Neural progenitor cell (in vitro differentiated cells): Measurements from ENCODE around the gene SRGAP3. TPM values are rescaled to one million over a fixed set of nuclear protein-coding genes. Genes with fewer than 3 reads are reported as not detected.

ENCODE experiments used
- DNase-seq: peaks from one replicate; pipeline ENCODE4 v3.0.0-alpha.2; 2016; ENCODE audit warnings: low spot score
- H2AFZ ChIP-seq: fragments of 200-600 bp; sonication (generic); replicated peaks from 2 replicates; pipeline ENCODE4 v1.6.1; 2016; ENCODE audit warnings: antibody characterized with exemption
- H3F3A ChIP-seq: fragments of 200-600 bp; sonication (generic); 2 replicates; pipeline ENCODE4 v1.6.1; 2016; ENCODE audit warnings: antibody characterized with exemption, low read depth
- H3K27ac ChIP-seq: fragments of 200-600 bp; sonication (generic); 2 replicates; pipeline ENCODE4 v1.5.1; 2016; ENCODE audit warnings: mild to moderate bottlenecking
- H3K27me3 ChIP-seq: fragments of 200-600 bp; sonication (generic); 2 replicates; pipeline ENCODE4 v1.6.1; 2016; ENCODE audit warnings: mild to moderate bottlenecking, moderate library complexity
- H3K36me3 ChIP-seq: fragments of 200-600 bp; sonication (generic); 2 replicates; pipeline ENCODE4 v1.5.1; 2016
- H3K4me1 ChIP-seq: fragments of 200-600 bp; sonication (generic); 2 replicates; pipeline ENCODE4 v1.6.1; 2016; ENCODE audit warnings: mixed run types
- H3K4me2 ChIP-seq: fragments of 200-600 bp; sonication (generic); 2 replicates; pipeline ENCODE4 v1.6.1; 2016
- H3K4me3 ChIP-seq: fragments of 200-600 bp; sonication (generic); 2 replicates; pipeline ENCODE4 v1.5.1; 2016
- H3K79me2 ChIP-seq: fragments of 200-600 bp; sonication (generic); 2 replicates; pipeline ENCODE4 v1.6.1; 2016; ENCODE audit warnings: low read depth
- H3K9ac ChIP-seq: fragments of 200-600 bp; sonication (generic); 2 replicates; pipeline ENCODE4 v1.6.1; 2016
- H3K9me3 ChIP-seq: fragments of 200-600 bp; sonication (generic); 2 replicates; pipeline ENCODE4 v1.5.1; 2016; ENCODE audit warnings: low read depth
- H4K20me1 ChIP-seq: fragments of 200-600 bp; sonication (generic); 2 replicates; pipeline ENCODE4 v1.6.1; 2016; ENCODE audit warnings: low read depth
- H3K27ac Mint-ChIP-seq: 3 replicates; pipeline ENCODE4 v1.8.0; 2021; ENCODE audit warnings: mixed read lengths
- H3K27me3 Mint-ChIP-seq: 2 replicates; pipeline ENCODE4 v1.8.0; 2022; ENCODE audit warnings: low read depth, mild to moderate bottlenecking, inconsistent platforms, moderate library complexity, mixed read lengths; ENCODE audit not compliant: insufficient read depth
- H3K36me3 Mint-ChIP-seq: 3 replicates; pipeline ENCODE4 v1.8.0; 2021; ENCODE audit warnings: mixed read lengths
- H3K4me1 Mint-ChIP-seq: 3 replicates; pipeline ENCODE4 v1.8.0; 2021; ENCODE audit warnings: mixed read lengths
- H3K4me3 Mint-ChIP-seq: 3 replicates; pipeline ENCODE4 v1.8.0; 2021; ENCODE audit warnings: mild to moderate bottlenecking, moderate library complexity, mixed read lengths
- H3K9me3 Mint-ChIP-seq: 3 replicates; pipeline ENCODE4 v1.8.0; 2020; ENCODE audit warnings: mixed read lengths
- CTCF ChIP-seq: fragments of 200-600 bp; sonication (generic); IDR thresholded peaks from 2 replicates; pipeline ENCODE4 v1.5.1; 2017; ENCODE audit warnings: antibody characterized with exemption, mild to moderate bottlenecking
- EZH2 ChIP-seq: fragments of 200-600 bp; sonication (generic); IDR thresholded peaks from 2 replicates; pipeline ENCODE4 v1.6.1; 2017; ENCODE audit warnings: antibody characterized with exemption, mild to moderate bottlenecking, moderate library complexity
- EZH2phosphoT487 ChIP-seq: fragments of 200-600 bp; sonication (generic); IDR thresholded peaks from 2 replicates; pipeline ENCODE4 v1.6.1; 2017; ENCODE audit warnings: antibody characterized with exemption
- total RNA-seq: library from RNA; depleted of rRNA; stranded (reverse); fragments of >200 nt; gene quantifications from 2 replicates; pipeline ENCODE4 v1.2.3, GENCODE V29; 2015; ENCODE audit warnings: low replicate concordance

SRGAP3 gene
- total RNA-seq, 1 donor from 2014 or later = 59.3 TPM

- no peak overlapping the region for H3K27ac ChIP-seq
- H3K9me3 ChIP-seq = no peaks in the 10 kb centered on the region
- Mint-ChIP-seq H3K9me3 (no peaks in the 10 kb centered on the region), H3K36me3 (peaks cover 46% of the 10 kb centered on the region), H3K27ac (no peak overlapping the region), H3K4me3 (no peak overlapping the region), H3K4me1 (peaks cover 15% of the 10 kb centered on the region), H3K27me3 (peaks cover 4% of the 10 kb centered on the region)
- peaks cover 5% of the 10 kb centered on the region for H3K4me1 ChIP-seq
- no peak for DNase-seq
- H2AFZ ChIP-seq = no peak overlapping the region
- no peaks in the 10 kb centered on the region for H3F3A ChIP-seq
- H3K36me3 ChIP-seq = no peaks in the 10 kb centered on the region
- H3K4me3 ChIP-seq = no peak overlapping the region
- no peak overlapping the region for H3K9ac ChIP-seq
- TF ChIP-seq EZH2 (no peak), CTCF (no peak), EZH2phosphoT487 (no peak)
- no peak overlapping the region for H3K4me2 ChIP-seq
- no peaks in the 10 kb centered on the region for H3K27me3 ChIP-seq
- no peaks in the 10 kb centered on the region for H3K79me2 ChIP-seq
- no peaks in the 10 kb centered on the region for H4K20me1 ChIP-seq
Measured at GRCh38 chr3:9118222-9118621, 131.2 kb downstream of the SRGAP3 start.

DNA sequence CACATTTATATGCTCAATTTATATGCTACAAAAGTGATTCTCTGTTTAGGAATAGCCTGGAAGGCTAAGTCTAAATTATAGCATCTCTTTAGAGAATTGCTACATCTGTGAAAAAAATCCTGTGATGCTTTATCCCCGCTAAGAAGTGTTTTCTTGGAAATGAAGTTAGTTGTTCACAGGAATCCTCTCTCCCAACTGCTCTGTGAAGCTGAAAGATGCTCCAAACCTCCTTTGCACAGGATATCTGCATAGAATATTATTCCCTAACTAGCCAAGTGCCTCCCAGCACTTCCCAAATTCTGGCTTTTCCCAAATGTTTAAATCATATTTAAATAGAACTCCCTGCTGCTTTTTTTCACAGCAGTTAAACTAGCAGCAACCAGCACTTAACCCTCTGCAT, 132.2 kb downstream of the SRGAP3 start:
- no peak overlapping the region for H3K4me3 Mint-ChIP-seq
- Histone ChIP-seq H3K27ac (no peak overlapping the region), H3K4me2 (no peak overlapping the region), H3K27me3 (no peaks in the 10 kb centered on the region), H3K9me3 (no peaks in the 10 kb centered on the region), H4K20me1 (no peaks in the 10 kb centered on the region), H3K4me1 (peaks cover 5% of the 10 kb centered on the region), H3K4me3 (no peak overlapping the region), H3F3A (no peaks in the 10 kb centered on the region), H3K9ac (no peak overlapping the region), H2AFZ (no peak overlapping the region), H3K36me3 (no peaks in the 10 kb centered on the region), H3K79me2 (no peaks in the 10 kb centered on the region)
- peaks cover 51% of the 10 kb centered on the region for H3K36me3 Mint-ChIP-seq
- peaks cover 6% of the 10 kb centered on the region for H3K9me3 Mint-ChIP-seq
- H3K4me1 Mint-ChIP-seq = peaks cover 14% of the 10 kb centered on the region
- H3K27me3 Mint-ChIP-seq = peaks cover 4% of the 10 kb centered on the region
- no peak overlapping the region for H3K27ac Mint-ChIP-seq
- no peak for DNase-seq
- TF ChIP-seq EZH2phosphoT487 (no peak), CTCF (no peak), EZH2 (no peak)

DNA sequence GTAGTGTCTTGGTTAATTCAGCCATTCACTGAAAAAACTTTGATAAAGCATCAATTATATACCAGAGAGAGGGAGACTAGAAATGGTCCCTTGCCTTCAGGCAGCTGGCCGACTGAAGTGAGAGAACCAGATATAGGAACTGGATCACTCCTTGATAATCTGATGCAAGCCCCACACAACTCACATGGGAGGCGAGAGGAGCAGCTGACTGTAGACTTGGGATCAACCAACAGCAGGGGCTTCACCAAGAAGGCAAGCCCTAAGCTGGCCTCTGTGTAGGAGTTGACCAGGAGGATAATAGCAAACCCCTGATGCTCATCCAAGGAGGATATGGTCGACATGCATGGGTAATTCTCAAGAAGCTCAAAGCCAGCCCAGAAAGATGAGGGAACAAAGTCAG, 133.1 kb downstream of the SRGAP3 start:
- H3K9me3 ChIP-seq = no peaks in the 10 kb centered on the region
- H3K4me2 ChIP-seq = no peak overlapping the region
- H3K27ac ChIP-seq = no peak overlapping the region
- H2AFZ ChIP-seq = no peak overlapping the region
- no peak overlapping the region for H3K4me3 ChIP-seq
- no peaks in the 10 kb centered on the region for H4K20me1 ChIP-seq
- Mint-ChIP-seq H3K4me1 (peaks cover 6% of the 10 kb centered on the region), H3K27ac (no peak overlapping the region), H3K9me3 (peaks cover 6% of the 10 kb centered on the region), H3K4me3 (no peak overlapping the region), H3K27me3 (peaks cover 1% of the 10 kb centered on the region), H3K36me3 (peaks cover 47% of the 10 kb centered on the region)
- peaks cover 2% of the 10 kb centered on the region for H3K4me1 ChIP-seq
- no peaks in the 10 kb centered on the region for H3F3A ChIP-seq
- H3K9ac ChIP-seq = no peak overlapping the region
- DNase-seq = no peak
- no peaks in the 10 kb centered on the region for H3K36me3 ChIP-seq
- no peak for TF ChIP-seq EZH2phosphoT487
- TF ChIP-seq EZH2 = no peak
- no peak for TF ChIP-seq CTCF
- no peaks in the 10 kb centered on the region for H3K79me2 ChIP-seq
- no peaks in the 10 kb centered on the region for H3K27me3 ChIP-seq
